OCI-LY7 (cell line): ENCODE data around the gene WDR46. TPM values are rescaled to one million over a fixed set of nuclear protein-coding genes. Genes with fewer than 3 reads are reported as not detected.

Source experiments
- BruUV-seq: library from RNA; stranded (reverse); fragments of 400-500 nt; replicated peaks from 2 replicates; lab custom pipeline; 2021; lab: Mats Ljungman, UMichigan
- CTCF ChIA-PET: fragments of 300-600 bp; sonication (Branson Sonifier 250); formaldehyde crosslinking; loops from one replicate; lab custom pipeline; 2022; ENCODE audit warnings: antibody characterized with exemption; ENCODE audit not compliant: unreplicated experiment; lab: Charles Lee
- POLR2A ChIA-PET: fragments of 300-600 bp; sonication (Branson Sonifier 250); formaldehyde crosslinking; loops from one replicate; lab custom pipeline; 2022; ENCODE audit warnings: antibody characterized with exemption; lab: Charles Lee
- DNase-seq: peaks from one replicate; pipeline ENCODE4 v3.0.0-alpha.2; 2015; ENCODE audit warnings: low spot score
- H2AFZ ChIP-seq: fragments of 200-600 bp; sonication (generic), shearing (Covaris generic); 2 replicates; pipeline ENCODE4 v1.6.1; 2014; ENCODE audit warnings: mild to moderate bottlenecking, antibody characterized with exemption, low read length, moderate library complexity
- H3K27ac ChIP-seq: fragments of 200-600 bp; sonication (generic); 2 replicates; pipeline ENCODE4 v1.5.1; 2014; ENCODE audit warnings: mixed run types, low read depth, mild to moderate bottlenecking, moderate library complexity, low read length, inconsistent platforms; ENCODE audit not compliant: poor library complexity, severe bottlenecking
- H3K36me3 ChIP-seq: fragments of 200-600 bp; sonication (generic); 2 replicates; pipeline ENCODE4 v1.6.1; 2014; ENCODE audit warnings: mild to moderate bottlenecking, antibody characterized with exemption, low read length, moderate library complexity, mixed read lengths; ENCODE audit not compliant: insufficient read depth
- H3K4me1 ChIP-seq: fragments of 200-600 bp; sonication (generic); 2 replicates; pipeline ENCODE4 v1.5.1; 2014; ENCODE audit warnings: mild to moderate bottlenecking, low read length; ENCODE audit not compliant: insufficient read depth, poor library complexity, severe bottlenecking
- H3K4me2 ChIP-seq: fragments of 200-600 bp; sonication (generic); 2 replicates; pipeline ENCODE4 v1.6.1; 2014; ENCODE audit warnings: mild to moderate bottlenecking, low read length
- H3K4me3 ChIP-seq: fragments of 200-600 bp; sonication (generic); 2 replicates; pipeline ENCODE4 v1.5.1; 2014; ENCODE audit warnings: mild to moderate bottlenecking, low read depth, low read length; ENCODE audit not compliant: poor library complexity, severe bottlenecking
- H3K79me2 ChIP-seq: fragments of 200-600 bp; sonication (generic); 2 replicates; pipeline ENCODE4 v1.6.1; 2016; ENCODE audit warnings: low read depth, mild to moderate bottlenecking, low read length, moderate library complexity, mixed read lengths; ENCODE audit not compliant: insufficient read depth
- H3K9me2 ChIP-seq: fragments of 200-600 bp; sonication (generic); 2 replicates; pipeline ENCODE4 v1.6.1; 2016; ENCODE audit warnings: mild to moderate bottlenecking, low read length, mixed read lengths; ENCODE audit not compliant: insufficient read depth
- H3K9me3 ChIP-seq: fragments of 200-600 bp; sonication (generic); 2 replicates; pipeline ENCODE4 v1.6.1; 2014; ENCODE audit warnings: mild to moderate bottlenecking, mixed run types, low read length, mixed read lengths
- H4K20me1 ChIP-seq: fragments of 200-600 bp; sonication (generic); 2 replicates; pipeline ENCODE4 v1.6.1; 2014; ENCODE audit warnings: mild to moderate bottlenecking, antibody characterized with exemption, low read length, moderate library complexity, mixed read lengths; ENCODE audit not compliant: insufficient read depth
- CTCF ChIP-seq: fragments of 200-600 bp; sonication (generic); conservative IDR thresholded peaks from 2 replicates; pipeline ENCODE4 v1.5.1; 2014; ENCODE audit warnings: mild to moderate bottlenecking, antibody characterized with exemption, low read length, moderate library complexity, mixed read lengths
- EZH2phosphoT487 ChIP-seq: fragments of 200-600 bp; sonication (generic); IDR thresholded peaks from 2 replicates; pipeline ENCODE4 v1.6.1; 2018; ENCODE audit warnings: low read depth, borderline replicate concordance, mild to moderate bottlenecking, mixed run types, antibody characterized with exemption, low read length, moderate library complexity, mixed read lengths
- intact Hi-C: fragments of 100-400 bp; cut with micrococcal nuclease; formaldehyde crosslinking; loops from one replicate; pipeline ENCODE4 v1.10.0; 2022; ENCODE audit not compliant: unreplicated experiment
- total RNA-seq, 2 experiments: library from RNA; depleted of rRNA in 1 of 2; stranded (reverse); fragments of >200 nt in 1 of 2; shearing (Covaris generic) in 1 of 2; gene quantifications; 2 replicates each; pipeline ENCODE4 v1.2.3, GENCODE V29; 2014 to 2022

Gene WDR46
- total RNA-seq, 2 experiments from 2014 or later, result 83.3 to 129 TPM

GRCh38 chr6:33335916-33336315 lies 46.9 kb upstream of the WDR46 start:
- H3K9me3 ChIP-seq, result no peaks in the 10 kb centered on the region
- no peaks in the 10 kb centered on the region for H3K79me2 ChIP-seq
- H4K20me1 ChIP-seq, result no peaks in the 10 kb centered on the region
- no peak overlapping the region for H2AFZ ChIP-seq
- ChIA-PET CTCF (no interaction called here), POLR2A (interaction anchor here (0.6 to 2.0 kb wide), 3 partner anchors 11 to 49 kb away, joined by 4 to 21 read pairs (median 6); partner anchors contain the start of gene ZBTB22)
- no peaks in the 10 kb centered on the region for H3K36me3 ChIP-seq
- no peak for DNase-seq
- H3K9me2 ChIP-seq, result no peaks in the 10 kb centered on the region
- no TSS peak for BruUV-seq
- no peak overlapping the region for H3K4me3 ChIP-seq
- no peak overlapping the region for H3K4me2 ChIP-seq
- H3K27ac ChIP-seq, result no peak overlapping the region
- TF ChIP-seq EZH2phosphoT487 (no peak), CTCF (no peak)
- intact Hi-C loops, result no loop called here
- H3K4me1 ChIP-seq, result peaks cover 26% of the 10 kb centered on the region

GRCh38 chr6:33333666-33334065 lies 44.6 kb upstream of the WDR46 start:
- TF ChIP-seq EZH2phosphoT487 (no peak), CTCF (no peak)
- no peak for DNase-seq
- no TSS peak for BruUV-seq
- POLR2A ChIA-PET, result interaction anchor here (0.6 to 0.7 kb wide), 2 partner anchors 16 to 267 kb away, joined by 3 to 7 read pairs; partner anchors contain the start of gene ZBTB22
- Histone ChIP-seq H3K79me2 (no peaks in the 10 kb centered on the region), H3K27ac (no peak overlapping the region), H3K4me2 (no peak overlapping the region), H3K36me3 (no peaks in the 10 kb centered on the region), H3K9me3 (no peaks in the 10 kb centered on the region), H3K4me1 (peaks cover 18% of the 10 kb centered on the region), H4K20me1 (no peaks in the 10 kb centered on the region), H2AFZ (no peak overlapping the region), H3K9me2 (no peaks in the 10 kb centered on the region), H3K4me3 (no peak overlapping the region)
- CTCF ChIA-PET, result interaction anchor here (0.5 kb wide), 1 partner anchor 11 kb away, joined by 4 read pairs; no protein-coding TSS in a partner anchor
- intact Hi-C loops, result no loop called here

GRCh38 chr6:33330736-33331135 lies 41.7 kb upstream of the WDR46 start:
- Histone ChIP-seq H3K9me3 (no peaks in the 10 kb centered on the region), H3K36me3 (no peaks in the 10 kb centered on the region), H3K9me2 (no peaks in the 10 kb centered on the region), H3K4me3 (no peak overlapping the region), H3K27ac (no peak overlapping the region), H3K79me2 (no peaks in the 10 kb centered on the region), H2AFZ (no peak overlapping the region), H3K4me2 (no peak overlapping the region), H3K4me1 (peaks cover 23% of the 10 kb centered on the region), H4K20me1 (no peaks in the 10 kb centered on the region)
- TF ChIP-seq CTCF (no peak), EZH2phosphoT487 (no peak)
- no TSS peak for BruUV-seq
- POLR2A ChIA-PET, result interaction anchor here (0.6 kb wide), 1 partner anchor 39 kb away, joined by 3 read pairs; no protein-coding TSS in a partner anchor
- CTCF ChIA-PET, result no interaction called here
- intact Hi-C loops, result no loop called here
- no peak for DNase-seq
